Medulla oblongata (tissue), 1 donor: ENCODE results near the gene CROCC2.

Experiments
- DNase-seq: peaks from one replicate; pipeline ENCODE4 v3.0.0-alpha.2; 2015; ENCODE audit errors: extremely low spot score

The CROCC2 gene

GRCh38 chr2:240875228-240876034 lies 30.7 kb upstream of the CROCC2 start:
- DNase-seq, result no peak

GRCh38 chr2:240876035-240876474 lies 30.1 kb upstream of the CROCC2 start:
- no peak for DNase-seq

- DNase-seq, result no peak
These were observed 29.5 kb upstream of the CROCC2 start for GRCh38 chr2:240876475-240877251.

- no peak for DNase-seq
These were observed 28.4 kb upstream of the CROCC2 start for GRCh38 chr2:240877460-240878340.

GRCh38 chr2:240878341-240878936 lies 27.7 kb upstream of the CROCC2 start:
- DNase-seq, result no peak

- DNase-seq, result no peak
These were observed 27.0 kb upstream of the CROCC2 start for GRCh38 chr2:240879105-240879504.

GRCh38 chr2:240881913-240882312 lies 24.2 kb upstream of the CROCC2 start:
- no peak for DNase-seq

- DNase-seq, result no peak
These were observed 21.9 kb upstream of the CROCC2 start for GRCh38 chr2:240884221-240884620.

GRCh38 chr2:240884745-240885144 lies 21.4 kb upstream of the CROCC2 start:
- DNase-seq, result no peak

GRCh38 chr2:240885566-240885965 lies 20.6 kb upstream of the CROCC2 start:
- no peak for DNase-seq

- no peak for DNase-seq
These were observed 20.0 kb upstream of the CROCC2 start for GRCh38 chr2:240886023-240886565.

GRCh38 chr2:240886678-240887609 lies 19.2 kb upstream of the CROCC2 start:
- DNase-seq, result no peak

- DNase-seq, result no peak
These were observed 18.5 kb upstream of the CROCC2 start for GRCh38 chr2:240887631-240888030.

- no peak for DNase-seq
These were observed 17.8 kb upstream of the CROCC2 start for GRCh38 chr2:240888130-240888889.

- DNase-seq, result no peak
These were observed 17.1 kb upstream of the CROCC2 start for GRCh38 chr2:240888890-240889573.

- DNase-seq, result no peak
These were observed 16.3 kb upstream of the CROCC2 start for GRCh38 chr2:240889601-240890560.

- no peak for DNase-seq
These were observed 15.4 kb upstream of the CROCC2 start for GRCh38 chr2:240890691-240891090.
